Transverse colon (tissue), 4 donors: ENCODE data around the gene SLC35F3.

Source experiments
- POLR2A ChIP-seq: fragments of 450-650 bp; IDR thresholded peaks from one replicate; pipeline ENCODE4 v1.6.1; 2016; ENCODE audit warnings: antibody characterized with exemption, mild to moderate bottlenecking, moderate library complexity
- POLR2AphosphoS5 ChIP-seq, 3 donors: sonication (generic); formaldehyde crosslinking; IDR thresholded peaks; one replicate each; pipeline ENCODE4 v1.6.1; 2016; ENCODE audit warnings: antibody characterized with exemption in 3 of 3
- TF ChIP-seq, protein P1 (sequence below), 5 experiments: fragments of 200-600 bp in 3 of 5; fragments of 450-650 bp in 2 of 5; sonication (generic) in 3 of 5; IDR thresholded peaks; 1 replicate in 2 of 5; 2 replicates in 3 of 5; pipeline ENCODE4 v1.5.1; 2016 to 2017; ENCODE audit warnings: antibody characterized with exemption in 5 of 5, inconsistent platforms in 3 of 5, mild to moderate bottlenecking in 2 of 5, moderate library complexity in 1 of 5

DNA sequence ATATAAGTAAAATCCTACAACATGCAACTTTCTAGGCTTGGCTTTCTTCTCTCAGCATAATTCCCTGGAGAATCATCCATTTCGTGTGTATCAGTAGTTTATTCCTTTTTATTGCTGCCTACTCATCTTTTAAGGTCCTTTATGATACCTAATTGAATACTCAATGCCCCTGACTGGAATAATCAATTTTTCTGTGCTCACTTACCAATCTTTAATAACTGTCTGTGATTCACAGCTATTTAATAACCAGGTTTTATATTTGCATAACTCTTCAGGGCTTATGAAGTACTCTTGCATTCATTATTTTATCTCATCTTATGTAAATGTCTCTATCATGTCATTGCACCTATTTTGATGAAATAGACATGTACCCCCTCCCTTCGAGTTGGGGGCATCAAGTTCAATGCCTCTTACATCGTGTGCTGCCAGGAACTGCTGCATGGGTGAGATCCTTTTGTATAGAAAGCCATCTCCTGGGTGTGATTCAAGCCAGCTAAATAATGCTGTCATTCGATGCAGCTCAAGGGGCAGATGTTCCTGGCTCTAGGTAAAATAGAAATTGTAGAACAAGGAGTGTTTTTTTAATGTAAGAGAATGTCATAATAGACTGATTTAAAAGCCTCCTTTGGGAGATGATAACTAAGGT, 222.7 kb downstream of the SLC35F3 start:
- TF ChIP-seq POLR2A: no peak
- no peak for TF ChIP-seq POLR2AphosphoS5 (IDR thresholded peaks at IDR 0.05)
- TF ChIP-seq, protein P1, sequence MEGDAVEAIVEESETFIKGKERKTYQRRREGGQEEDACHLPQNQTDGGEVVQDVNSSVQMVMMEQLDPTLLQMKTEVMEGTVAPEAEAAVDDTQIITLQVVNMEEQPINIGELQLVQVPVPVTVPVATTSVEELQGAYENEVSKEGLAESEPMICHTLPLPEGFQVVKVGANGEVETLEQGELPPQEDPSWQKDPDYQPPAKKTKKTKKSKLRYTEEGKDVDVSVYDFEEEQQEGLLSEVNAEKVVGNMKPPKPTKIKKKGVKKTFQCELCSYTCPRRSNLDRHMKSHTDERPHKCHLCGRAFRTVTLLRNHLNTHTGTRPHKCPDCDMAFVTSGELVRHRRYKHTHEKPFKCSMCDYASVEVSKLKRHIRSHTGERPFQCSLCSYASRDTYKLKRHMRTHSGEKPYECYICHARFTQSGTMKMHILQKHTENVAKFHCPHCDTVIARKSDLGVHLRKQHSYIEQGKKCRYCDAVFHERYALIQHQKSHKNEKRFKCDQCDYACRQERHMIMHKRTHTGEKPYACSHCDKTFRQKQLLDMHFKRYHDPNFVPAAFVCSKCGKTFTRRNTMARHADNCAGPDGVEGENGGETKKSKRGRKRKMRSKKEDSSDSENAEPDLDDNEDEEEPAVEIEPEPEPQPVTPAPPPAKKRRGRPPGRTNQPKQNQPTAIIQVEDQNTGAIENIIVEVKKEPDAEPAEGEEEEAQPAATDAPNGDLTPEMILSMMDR (IDR thresholded peaks at IDR 0.05): no peak
